Breast epithelium (tissue), 3 donors: ENCODE data around the gene PBRM1.

Experiments used
- CTCF ChIP-seq, 3 donors: fragments of 450-650 bp; IDR thresholded peaks; one replicate each; pipeline ENCODE4 v1.5.1; 2016 to 2017; ENCODE audit warnings: antibody characterized with exemption in 3 of 3, mild to moderate bottlenecking in 3 of 3, moderate library complexity in 3 of 3
- POLR2A ChIP-seq: fragments of 450-650 bp; IDR thresholded peaks from one replicate; pipeline ENCODE4 v1.6.1; 2016; ENCODE audit warnings: antibody characterized with exemption, mild to moderate bottlenecking, moderate library complexity
- POLR2AphosphoS5 ChIP-seq, 3 donors: sonication (generic); formaldehyde crosslinking; IDR thresholded peaks; one replicate each; pipeline ENCODE4 v1.6.1; 2017; ENCODE audit warnings: antibody characterized with exemption in 3 of 3

GRCh38 chr3:52533623-52534280 is 152.0 kb downstream of the PBRM1 start, which contains the start of gene NT5DC2:
- no peak for TF ChIP-seq CTCF (IDR thresholded peaks at IDR 0.05)
- TF ChIP-seq POLR2A = no peak
- TF ChIP-seq POLR2AphosphoS5 (IDR thresholded peaks at IDR 0.05) = no peak
